BE2C (cell line): ENCODE results near the gene CCDC184.
A peak's percentile ranks its signal among the peaks of the same experiment; 100 is the strongest.

ENCODE experiments used
- DNase-seq: peaks from one replicate; pipeline ENCODE4 v3.0.0-alpha.2; 2020
- H3K27me3 ChIP-seq: fragments of 250-450 bp; sonication (Bioruptor Pico); 2 replicates; pipeline ENCODE4 v1.5.1; 2020; ENCODE audit warnings: mild to moderate bottlenecking
- H3K36me3 ChIP-seq: fragments of 250-450 bp; sonication (Bioruptor Pico); 2 replicates; pipeline ENCODE4 v1.5.1; 2020; ENCODE audit warnings: mild to moderate bottlenecking
- H3K4me1 ChIP-seq: fragments of 250-450 bp; sonication (Bioruptor Pico); 2 replicates; pipeline ENCODE4 v1.5.1; 2020
- H3K4me3 ChIP-seq: 2 replicates; pipeline ENCODE4 v1.5.1; 2011; ENCODE audit warnings: low read depth, low read length
- H3K9me3 ChIP-seq: fragments of 250-450 bp; sonication (Bioruptor Pico); 2 replicates; pipeline ENCODE4 v1.5.1; 2020
- CTCF ChIP-seq: IDR thresholded peaks from 2 replicates; pipeline ENCODE4 v1.5.1; 2012; ENCODE audit warnings: mild to moderate bottlenecking, low read depth, low read length

CCDC184 gene

GRCh38 chr12:48197971-48198671, 14.7 kb downstream of the CCDC184 start:
- Histone ChIP-seq H3K27me3 (peaks cover 8% of the 10 kb centered on the region), H3K36me3 (no peaks in the 10 kb centered on the region), H3K9me3 (no peaks in the 10 kb centered on the region), H3K4me1 (peaks cover 7% of the 10 kb centered on the region), H3K4me3 (peak overlapping the region; percentile 84)
- DNase-seq: peak; percentile 91
- TF ChIP-seq CTCF: peak; percentile 9; the same call in 1 of the 2 replicates

- H3K4me3 ChIP-seq: peak overlapping the region; percentile 84
- H3K36me3 ChIP-seq: no peaks in the 10 kb centered on the region
- peaks cover 7% of the 10 kb centered on the region for H3K4me1 ChIP-seq
- H3K27me3 ChIP-seq: peaks cover 12% of the 10 kb centered on the region
- no peak for TF ChIP-seq CTCF
- DNase-seq: no peak
- H3K9me3 ChIP-seq: no peaks in the 10 kb centered on the region
Observed at GRCh38 chr12:48198672-48198971, 15.2 kb downstream of the CCDC184 start.

- Histone ChIP-seq H3K9me3 (no peaks in the 10 kb centered on the region), H3K4me3 (no peak overlapping the region), H3K36me3 (no peaks in the 10 kb centered on the region), H3K4me1 (peaks cover 7% of the 10 kb centered on the region), H3K27me3 (peaks cover 15% of the 10 kb centered on the region)
- no peak for DNase-seq
- TF ChIP-seq CTCF: no peak
Observed at GRCh38 chr12:48198985-48199384, 15.5 kb downstream of the CCDC184 start.

GRCh38 chr12:48199774-48200221, 16.4 kb downstream of the CCDC184 start:
- no peak for DNase-seq
- Histone ChIP-seq H3K4me1 (peaks cover 7% of the 10 kb centered on the region), H3K27me3 (peaks cover 15% of the 10 kb centered on the region), H3K4me3 (no peak overlapping the region), H3K36me3 (no peaks in the 10 kb centered on the region), H3K9me3 (no peaks in the 10 kb centered on the region)
- TF ChIP-seq CTCF: no peak

- Histone ChIP-seq H3K36me3 (no peaks in the 10 kb centered on the region), H3K27me3 (peaks cover 15% of the 10 kb centered on the region), H3K4me3 (no peak overlapping the region), H3K9me3 (no peaks in the 10 kb centered on the region), H3K4me1 (peaks cover 7% of the 10 kb centered on the region)
- no peak for TF ChIP-seq CTCF
- no peak for DNase-seq
Observed at GRCh38 chr12:48201091-48201490, 17.6 kb downstream of the CCDC184 start.

GRCh38 chr12:48201516-48201915, 18.1 kb downstream of the CCDC184 start:
- no peak for DNase-seq
- H3K4me1 ChIP-seq: peaks cover 7% of the 10 kb centered on the region
- H3K9me3 ChIP-seq: no peaks in the 10 kb centered on the region
- no peak for TF ChIP-seq CTCF
- no peaks in the 10 kb centered on the region for H3K36me3 ChIP-seq
- no peak overlapping the region for H3K4me3 ChIP-seq
- peaks cover 15% of the 10 kb centered on the region for H3K27me3 ChIP-seq
